Endometrial microvascular endothelial cells (primary cell): ENCODE results near the gene POLR2H. TPM values are rescaled to one million over a fixed set of nuclear protein-coding genes. Genes with fewer than 3 reads are reported as not detected.
"Not testable (repeated sequence)": the region's sequence is repeated elsewhere in the genome, so short reads cannot be mapped to it uniquely, and the experiment has no call there.

ENCODE experiments used
- in situ Hi-C: cut with HindIII; loops from 2 replicates; pipeline ENCODE4 v1.10.0; 2017; ENCODE audit warnings: low sequenced_read_pairs, low pct_unique_long_range_greater_than_20kb; ENCODE audit errors: inconsistent ontology term
- total RNA-seq: library from RNA; depleted of rRNA; stranded (reverse); fragments of >200 nt; gene quantifications from one replicate; pipeline ENCODE4 v1.2.3, GENCODE V29; 2015; ENCODE audit errors: inconsistent ontology term

POLR2H gene
- total RNA-seq, 1 donor from 2014 or later, result 172 TPM

DNA sequence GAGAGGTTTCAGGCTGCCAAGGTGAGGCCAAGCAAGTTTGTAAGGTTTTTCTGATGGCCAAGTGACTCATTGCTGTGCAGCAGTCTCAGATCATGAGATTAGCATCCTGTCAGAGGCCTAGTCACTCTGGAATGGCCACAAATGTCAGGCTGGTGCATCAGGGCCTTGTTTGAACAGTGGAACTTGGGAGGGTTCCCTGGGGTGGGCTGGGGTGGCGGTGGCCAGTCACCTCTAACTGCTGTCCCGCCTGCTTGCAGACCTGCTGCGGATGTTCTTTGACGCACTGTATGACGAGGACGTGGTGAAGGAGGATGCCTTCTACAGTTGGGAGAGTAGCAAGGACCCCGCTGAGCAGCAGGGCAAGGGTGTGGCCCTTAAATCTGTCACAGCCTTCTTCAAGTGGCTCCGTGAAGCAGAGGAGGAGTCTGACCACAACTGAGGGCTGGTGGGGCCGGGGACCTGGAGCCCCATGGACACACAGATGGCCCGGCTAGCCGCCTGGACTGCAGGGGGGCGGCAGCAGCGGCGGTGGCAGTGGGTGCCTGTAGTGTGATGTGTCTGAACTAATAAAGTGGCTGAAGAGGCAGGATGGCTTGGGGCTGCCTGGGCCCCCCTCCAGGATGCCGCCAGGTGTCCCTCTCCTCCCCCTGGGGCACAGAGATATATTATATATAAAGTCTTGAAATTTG, 26.9 kb upstream of the POLR2H start:
- in situ Hi-C loops, result no loop called here

DNA sequence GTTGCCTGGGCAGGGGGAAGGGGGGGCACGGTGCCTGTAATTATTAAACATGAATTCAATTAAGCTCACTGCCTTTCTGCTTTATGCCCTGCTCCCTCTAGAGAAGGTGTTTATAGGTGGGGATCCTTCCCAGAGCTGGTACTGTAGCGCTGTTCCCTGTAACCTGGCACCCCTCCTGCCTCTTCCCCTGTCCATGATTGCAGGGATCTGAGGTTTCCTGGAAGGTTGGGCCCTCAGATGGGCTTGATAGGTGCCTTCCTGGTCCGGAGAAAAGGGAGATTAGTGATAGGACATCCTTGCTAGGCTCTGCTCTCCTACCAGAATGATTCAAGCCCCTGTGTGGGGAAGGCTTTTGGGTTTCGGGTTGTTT, 26.2 kb upstream of the POLR2H start:
- in situ Hi-C loops, result no loop called here

DNA sequence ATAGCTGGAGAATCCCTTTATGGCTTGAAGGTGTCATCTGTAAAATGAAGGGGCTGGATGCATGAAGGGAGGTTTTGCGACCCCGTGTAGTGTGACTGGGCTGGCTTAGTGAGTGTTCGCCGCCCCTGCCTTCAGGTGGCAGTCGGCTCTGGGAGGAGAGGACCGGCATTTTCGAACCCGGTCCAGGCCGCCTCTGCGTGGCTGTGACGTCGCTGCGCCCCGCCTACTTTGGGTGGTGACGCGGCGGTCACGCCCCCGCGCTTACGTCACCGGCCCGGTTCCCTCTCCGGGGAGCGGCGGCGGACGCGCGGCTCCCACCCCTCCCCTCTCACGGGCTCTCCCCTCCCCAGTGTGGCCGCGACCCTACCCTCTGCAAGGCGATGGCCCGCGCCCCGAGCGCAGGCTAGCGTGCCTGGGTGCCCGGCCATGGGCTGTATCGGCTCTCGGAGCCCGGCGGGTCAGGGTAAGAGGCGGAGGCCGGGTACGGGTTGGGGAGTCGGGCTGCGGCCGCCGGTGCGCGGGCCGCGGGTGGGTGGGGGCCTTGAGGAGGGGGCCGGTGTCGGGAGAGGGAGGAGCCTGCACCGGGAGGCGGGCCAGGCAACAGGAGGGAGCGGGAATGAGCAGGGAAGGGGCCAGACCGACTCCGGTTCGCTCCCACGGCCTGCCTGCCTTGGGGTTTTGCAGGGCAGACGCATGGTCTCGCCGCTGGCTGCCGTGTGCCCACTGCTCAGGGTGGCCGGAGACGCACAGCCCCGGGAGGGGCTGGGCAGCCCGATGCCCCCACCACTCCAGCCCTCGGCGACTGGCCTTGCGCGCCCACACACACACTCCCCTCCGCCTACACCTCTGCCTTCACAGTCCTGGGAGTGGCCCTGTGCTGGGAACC, 25.6 kb upstream of the POLR2H start:
- in situ Hi-C loops, result no loop called here

DNA sequence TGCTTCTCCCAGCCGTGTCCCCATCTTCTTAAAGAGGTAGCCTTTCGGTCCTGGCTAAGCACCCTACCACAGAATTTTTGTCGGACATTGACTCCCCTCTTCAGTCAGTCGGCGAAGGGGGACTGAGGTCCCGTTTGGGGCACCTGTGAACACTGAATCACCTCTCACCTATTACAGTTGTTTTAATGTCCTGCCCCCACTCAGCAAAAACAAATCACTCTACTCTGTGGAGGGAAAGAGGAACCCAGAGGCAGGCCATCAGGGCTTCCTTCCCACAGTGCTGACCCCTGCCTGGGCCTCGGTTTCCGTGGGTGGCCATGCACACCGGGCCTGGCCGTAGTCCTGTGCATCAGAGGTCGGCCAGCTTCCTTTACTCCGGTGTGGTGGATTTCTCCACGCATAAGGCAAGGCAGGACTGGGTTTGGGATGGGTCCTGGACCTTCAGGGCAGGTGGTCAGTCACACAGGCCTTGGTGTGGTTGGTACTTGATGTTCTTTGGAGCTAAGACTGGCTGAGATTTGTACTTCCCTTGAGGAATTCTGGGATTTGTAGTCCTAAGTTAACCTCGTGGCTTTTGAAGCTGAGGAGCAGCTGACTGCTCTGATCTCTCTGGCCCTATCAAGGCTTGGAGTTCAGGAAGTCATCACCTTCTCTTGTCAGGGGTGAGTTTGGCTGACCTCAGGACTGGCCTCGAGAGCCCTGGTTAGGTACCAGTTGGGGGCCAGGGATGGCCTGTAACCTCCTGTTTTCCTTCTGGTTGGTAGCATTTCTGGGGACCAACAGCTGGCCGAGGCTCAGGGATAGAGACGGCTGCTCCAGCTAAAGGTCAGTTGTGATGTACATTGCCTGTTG, 24.7 kb upstream of the POLR2H start:
- in situ Hi-C loops, result no loop called here

DNA sequence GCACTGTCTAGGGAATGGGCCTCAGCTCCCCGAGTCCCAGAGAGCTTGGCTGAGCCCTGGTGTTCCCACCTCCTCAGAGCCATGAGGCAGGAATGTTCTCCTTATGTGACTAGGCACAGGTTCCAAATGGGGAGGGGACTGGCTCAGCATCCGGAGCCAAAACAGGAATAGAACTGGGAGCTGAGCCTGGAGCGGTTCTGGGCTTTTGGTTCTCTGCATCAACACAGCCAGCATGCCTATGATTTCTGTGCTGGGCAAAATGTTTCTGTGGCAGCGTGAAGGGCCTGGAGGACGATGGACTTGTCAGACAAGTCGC, 24.2 kb upstream of the POLR2H start, which contains the start of gene FAM131A:
TSS of gene FAM131A (plus strand) at position 202 of the 316 bp plus-strand sequence. CDS start at position 233, 31 bp downstream.
- in situ Hi-C loops, result no loop called here

DNA sequence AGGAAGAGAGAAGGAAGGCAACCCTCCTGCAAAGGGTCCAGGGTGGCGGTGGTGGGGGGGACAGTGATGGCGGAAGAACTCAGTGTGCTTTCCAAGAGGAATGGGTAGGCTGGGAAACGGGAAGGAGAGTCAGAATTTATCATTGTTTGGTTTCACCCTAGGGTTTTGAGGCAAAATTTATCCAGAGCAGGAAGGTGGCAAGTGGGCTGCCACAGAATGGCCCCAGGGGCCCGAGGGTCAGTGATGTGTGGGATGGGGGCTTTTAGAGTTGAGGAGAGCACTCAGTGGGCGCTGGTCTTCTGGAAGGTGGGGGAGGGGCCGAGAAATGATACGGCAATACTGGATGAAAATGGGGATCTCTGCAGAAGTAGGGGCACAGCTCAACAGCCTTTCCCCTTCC, 23.5 kb upstream of the POLR2H start:
- in situ Hi-C loops, result no loop called here

DNA sequence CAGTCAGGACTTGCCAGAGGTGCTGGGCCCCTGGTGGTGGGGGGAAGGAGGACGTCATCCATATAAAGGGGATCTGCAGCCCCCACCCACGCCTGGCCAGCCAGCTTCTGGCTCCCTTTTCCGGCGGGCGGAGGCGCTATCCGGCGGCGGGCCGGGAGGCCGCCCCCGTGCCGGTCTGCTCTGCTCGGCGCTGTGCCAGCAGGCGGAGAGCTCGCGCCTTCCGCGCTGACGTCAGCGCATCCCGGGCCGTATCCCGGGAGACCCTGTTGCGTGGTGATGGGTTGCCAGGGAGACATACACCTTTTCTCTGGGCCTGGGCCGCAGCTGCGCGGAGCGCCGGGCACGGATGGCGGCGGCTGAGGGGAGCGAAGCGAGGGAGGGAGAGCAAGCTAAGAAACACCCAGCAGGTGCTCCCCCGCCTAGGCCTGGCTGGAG, 23.0 kb upstream of the POLR2H start:
- in situ Hi-C loops, result no loop called here

DNA sequence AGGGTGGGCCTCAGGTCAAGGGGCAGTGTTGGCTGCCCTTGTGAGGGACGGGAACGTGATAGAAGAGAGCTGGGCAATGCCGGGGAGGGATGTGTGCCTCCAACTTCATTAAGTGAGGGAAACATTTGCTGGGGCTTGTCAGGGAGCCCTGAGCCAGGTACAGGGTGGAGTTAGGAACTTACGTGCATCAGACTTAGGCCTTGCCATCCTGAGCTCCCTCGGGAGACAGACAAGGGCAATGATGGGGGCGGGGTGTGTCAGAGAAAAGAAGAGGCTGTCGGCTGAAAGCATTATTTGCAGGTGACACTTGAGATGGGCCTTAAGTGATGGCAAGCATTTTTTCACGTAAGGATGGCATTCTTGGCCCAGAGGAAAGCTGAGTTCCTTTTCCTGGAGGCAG, 22.5 kb upstream of the POLR2H start:
- in situ Hi-C loops, result no loop called here

DNA sequence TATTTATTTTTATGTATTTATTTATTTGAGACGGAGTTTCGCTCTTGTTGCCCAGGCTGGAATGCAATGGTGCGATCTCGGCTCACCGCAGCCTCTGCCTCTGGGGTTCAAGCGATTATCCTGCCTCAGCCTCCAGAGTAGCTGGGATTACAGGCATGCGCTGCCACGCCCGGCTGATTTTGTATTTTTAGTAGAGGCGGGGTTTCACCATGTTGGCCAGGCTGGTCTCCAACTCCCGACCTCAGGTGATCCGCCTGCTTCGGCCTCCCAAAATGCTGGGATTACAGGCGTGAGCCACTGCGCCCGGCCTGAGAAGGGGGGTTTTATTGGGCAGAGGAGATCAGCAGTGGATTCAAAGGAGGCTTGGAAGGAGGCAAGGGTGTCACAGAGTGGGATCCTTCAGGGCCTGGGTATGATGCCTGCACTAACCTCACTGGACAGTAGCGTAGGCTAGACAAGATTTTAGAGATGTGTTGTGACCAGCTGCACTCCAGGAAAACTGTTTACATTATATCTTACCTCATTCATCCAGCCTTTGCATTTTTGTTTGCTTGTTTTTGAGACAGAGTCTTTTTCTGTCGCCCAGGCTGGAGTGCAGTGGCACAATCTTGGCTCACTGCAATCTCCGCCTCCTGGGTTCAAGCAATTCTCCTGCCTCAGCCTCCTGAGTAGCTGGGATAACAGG, 21.9 kb upstream of the POLR2H start:
- in situ Hi-C loops, result not testable (repeated sequence)

DNA sequence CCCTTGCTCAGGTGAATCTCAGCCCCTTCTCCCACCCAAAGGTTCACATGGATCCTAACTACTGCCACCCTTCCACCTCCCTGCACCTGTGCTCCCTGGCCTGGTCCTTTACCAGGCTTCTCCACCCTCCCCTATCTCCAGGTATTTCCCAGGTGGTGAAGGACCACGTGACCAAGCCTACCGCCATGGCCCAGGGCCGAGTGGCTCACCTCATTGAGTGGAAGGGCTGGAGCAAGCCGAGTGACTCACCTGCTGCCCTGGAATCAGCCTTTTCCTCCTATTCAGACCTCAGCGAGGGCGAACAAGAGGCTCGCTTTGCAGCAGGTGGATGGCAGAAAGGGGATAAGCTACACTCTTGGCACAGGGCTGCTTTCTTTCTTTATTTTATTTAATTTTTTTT, 19.6 kb upstream of the POLR2H start:
- in situ Hi-C loops, result no loop called here

DNA sequence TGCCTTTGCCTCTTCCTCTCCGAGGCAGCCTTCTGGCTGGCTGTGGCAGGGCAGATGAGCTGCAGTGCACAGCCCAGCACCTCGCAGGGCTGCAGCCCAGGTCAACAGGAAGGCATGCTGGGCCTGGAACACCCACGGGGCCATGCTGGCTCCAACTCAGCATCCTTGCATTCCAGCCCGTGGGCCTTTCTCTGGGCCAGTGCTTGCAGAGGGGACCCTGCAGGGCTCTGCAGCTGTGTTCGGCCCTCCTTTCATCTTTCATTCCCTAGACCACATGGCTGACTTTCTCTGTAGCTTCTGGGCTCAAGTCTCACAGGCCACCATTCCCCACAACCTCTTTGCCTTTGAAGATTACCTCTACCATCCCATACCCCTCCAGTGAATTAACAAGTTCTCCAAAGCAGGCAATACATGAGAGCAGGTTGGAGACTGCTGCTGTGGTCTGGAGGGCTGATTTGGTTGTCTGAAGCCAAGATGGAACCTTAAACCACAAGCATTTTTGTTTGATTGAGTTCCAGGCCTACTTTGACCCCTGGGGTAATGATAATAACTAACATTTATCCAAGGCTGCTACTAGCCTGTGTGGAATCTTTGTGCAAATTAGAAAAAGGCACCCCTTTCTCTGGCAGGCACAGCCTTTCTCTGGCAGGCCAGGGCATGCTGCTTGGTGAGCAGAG, 18.2 kb upstream of the POLR2H start:
- in situ Hi-C loops, result no loop called here

DNA sequence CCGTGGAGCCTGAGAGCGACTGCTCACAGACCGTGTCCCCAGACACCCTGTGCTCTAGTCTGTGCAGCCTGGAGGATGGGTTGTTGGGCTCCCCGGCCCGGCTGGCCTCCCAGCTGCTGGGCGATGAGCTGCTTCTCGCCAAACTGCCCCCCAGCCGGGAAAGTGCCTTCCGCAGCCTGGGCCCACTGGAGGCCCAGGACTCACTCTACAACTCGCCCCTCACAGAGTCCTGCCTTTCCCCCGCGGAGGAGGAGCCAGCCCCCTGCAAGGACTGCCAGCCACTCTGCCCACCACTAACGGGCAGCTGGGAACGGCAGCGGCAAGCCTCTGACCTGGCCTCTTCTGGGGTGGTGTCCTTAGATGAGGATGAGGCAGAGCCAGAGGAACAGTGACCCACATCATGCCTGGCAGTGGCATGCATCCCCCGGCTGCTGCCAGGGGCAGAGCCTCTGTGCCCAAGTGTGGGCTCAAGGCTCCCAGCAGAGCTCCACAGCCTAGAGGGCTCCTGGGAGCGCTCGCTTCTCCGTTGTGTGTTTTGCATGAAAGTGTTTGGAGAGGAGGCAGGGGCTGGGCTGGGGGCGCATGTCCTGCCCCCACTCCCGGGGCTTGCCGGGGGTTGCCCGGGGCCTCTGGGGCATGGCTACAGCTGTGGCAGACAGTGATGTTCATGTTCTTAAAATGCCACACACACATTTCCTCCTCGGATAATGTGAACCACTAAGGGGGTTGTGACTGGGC, 16.8 kb upstream of the POLR2H start:
- in situ Hi-C loops, result no loop called here

DNA sequence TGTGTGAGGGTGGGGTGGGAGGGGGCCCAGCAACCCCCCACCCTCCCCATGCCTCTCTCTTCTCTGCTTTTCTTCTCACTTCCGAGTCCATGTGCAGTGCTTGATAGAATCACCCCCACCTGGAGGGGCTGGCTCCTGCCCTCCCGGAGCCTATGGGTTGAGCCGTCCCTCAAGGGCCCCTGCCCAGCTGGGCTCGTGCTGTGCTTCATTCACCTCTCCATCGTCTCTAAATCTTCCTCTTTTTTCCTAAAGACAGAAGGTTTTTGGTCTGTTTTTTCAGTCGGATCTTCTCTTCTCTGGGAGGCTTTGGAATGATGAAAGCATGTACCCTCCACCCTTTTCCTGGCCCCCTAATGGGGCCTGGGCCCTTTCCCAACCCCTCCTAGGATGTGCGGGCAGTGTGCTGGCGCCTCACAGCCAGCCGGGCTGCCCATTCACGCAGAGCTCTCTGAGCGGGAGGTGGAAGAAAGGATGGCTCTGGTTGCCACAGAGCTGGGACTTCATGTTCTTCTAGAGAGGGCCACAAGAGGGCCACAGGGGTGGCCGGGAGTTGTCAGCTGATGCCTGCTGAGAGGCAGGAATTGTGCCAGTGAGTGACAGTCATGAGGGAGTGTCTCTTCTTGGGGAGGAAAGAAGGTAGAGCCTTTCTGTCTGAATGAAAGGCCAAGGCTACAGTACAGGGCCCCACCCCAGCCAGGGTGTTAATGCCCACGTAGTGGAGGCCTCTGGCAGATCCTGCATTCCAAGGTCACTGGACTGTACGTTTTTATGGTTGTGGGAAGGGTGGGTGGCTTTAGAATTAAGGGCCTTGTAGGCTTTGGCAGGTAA, 16.0 kb upstream of the POLR2H start:
- in situ Hi-C loops, result no loop called here

DNA sequence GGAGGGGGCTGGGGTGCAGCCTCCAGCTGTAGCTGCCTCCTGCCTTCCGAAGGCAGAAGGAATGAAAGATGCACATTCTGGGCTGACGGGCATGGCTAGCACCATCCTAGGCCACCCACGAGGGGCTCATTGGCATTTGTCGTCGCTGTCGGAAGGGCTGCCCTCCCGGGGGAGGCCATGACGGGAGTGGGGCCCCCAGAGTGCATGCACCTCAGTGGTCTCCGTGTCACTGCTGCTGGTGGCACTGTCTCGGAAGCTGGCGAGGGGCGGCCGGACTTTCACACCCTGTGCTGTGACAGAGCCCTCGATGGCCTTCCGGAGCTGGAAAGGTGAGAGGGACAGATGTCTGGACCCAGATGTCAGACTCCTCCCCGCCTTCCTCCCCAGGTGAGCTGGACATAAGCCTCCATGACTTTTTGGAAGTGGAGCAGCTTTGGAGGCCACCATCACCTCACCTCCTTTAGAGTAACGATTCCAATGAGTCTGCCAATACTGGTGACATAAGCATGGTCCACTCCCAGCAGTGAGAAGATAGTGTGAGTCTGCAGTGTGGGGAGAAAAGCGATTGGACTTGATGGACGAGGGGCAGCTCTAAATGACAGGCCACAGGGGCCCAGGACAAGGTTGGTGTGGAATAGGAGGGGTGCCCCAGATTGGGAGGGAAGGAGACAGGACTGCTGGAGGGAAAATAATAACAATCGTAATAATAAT, 14.9 kb upstream of the POLR2H start:
- in situ Hi-C loops, result no loop called here

DNA sequence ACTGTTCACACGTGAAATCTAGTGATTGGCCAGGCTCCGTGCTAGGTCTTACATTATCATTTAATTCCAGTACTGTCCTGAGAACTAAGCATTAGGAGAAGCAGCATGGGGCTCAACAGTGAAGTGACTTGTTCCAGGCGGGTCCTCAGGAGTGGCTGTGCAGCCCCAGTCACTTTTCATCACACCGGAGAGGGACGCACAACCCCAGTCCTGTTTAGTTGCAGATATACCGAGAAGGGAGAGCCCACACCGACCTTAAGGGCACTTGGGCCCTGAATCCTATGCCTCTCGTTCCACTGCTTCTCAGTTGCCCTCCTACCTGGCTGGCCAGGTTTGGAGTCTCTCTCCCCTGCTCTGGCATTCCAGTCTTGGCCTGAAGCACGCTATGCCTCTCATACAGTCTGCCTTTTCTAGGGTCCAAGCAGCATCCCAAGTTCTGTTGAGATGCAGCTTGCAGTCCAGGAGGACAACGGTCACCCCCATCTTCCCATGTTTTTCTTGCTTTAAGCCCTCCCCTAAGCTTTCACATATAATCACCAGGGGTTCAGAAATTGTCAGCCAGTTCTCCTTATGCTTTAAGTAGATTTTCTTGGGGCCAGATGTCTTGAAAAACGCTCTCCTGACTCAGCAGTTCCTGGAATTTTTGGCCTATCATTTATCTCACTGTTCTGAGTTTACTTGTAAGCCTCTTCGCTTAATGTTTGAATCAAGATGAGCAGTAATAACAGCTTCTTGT, 14.0 kb upstream of the POLR2H start:
- in situ Hi-C loops, result no loop called here

DNA sequence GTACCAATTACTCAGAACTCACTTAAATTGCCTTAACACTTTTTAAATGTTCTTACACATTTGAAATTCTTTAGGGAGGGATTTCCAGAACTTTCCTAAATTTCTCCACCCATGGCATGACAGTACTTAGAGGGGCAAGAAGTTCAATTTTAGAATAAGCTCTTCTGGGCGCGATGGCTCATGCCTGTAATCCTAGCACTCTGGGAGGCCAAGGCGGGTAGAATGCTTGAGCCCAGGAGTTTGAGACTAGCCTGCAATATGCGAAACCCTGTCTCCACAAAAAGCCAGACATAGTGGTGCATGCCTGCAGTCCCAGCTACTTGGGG, 13.5 kb upstream of the POLR2H start:
- in situ Hi-C loops, result no loop called here
